Parathyroid adenoma (tissue), 2 donors: ENCODE measurements around the gene GTF2F2.

Experiments
- H2AFZ ChIP-seq: fragments of 300-600 bp; sonication (generic); one replicate; pipeline ENCODE4 v1.7.0; 2017; ENCODE audit warnings: antibody characterized with exemption, mild to moderate bottlenecking
- H3K27ac ChIP-seq: fragments of 300-600 bp; sonication (generic); one replicate; pipeline ENCODE4 v1.7.0; 2017
- H3K27me3 ChIP-seq: fragments of 300-600 bp; sonication (generic); one replicate; pipeline ENCODE4 v1.7.0; 2017; ENCODE audit warnings: low read length; ENCODE audit not compliant: control insufficient read depth, insufficient read depth
- H3K36me3 ChIP-seq: fragments of 300-600 bp; sonication (generic); one replicate; pipeline ENCODE4 v1.7.0; 2017; ENCODE audit warnings: low read length; ENCODE audit not compliant: control insufficient read depth, insufficient read depth
- H3K4me1 ChIP-seq: fragments of 300-600 bp; sonication (generic); one replicate; pipeline ENCODE4 v1.7.0; 2017; ENCODE audit warnings: control low read depth
- H3K4me2 ChIP-seq: fragments of 300-600 bp; sonication (generic); one replicate; pipeline ENCODE4 v1.7.0; 2017; ENCODE audit warnings: low read length
- H3K4me3 ChIP-seq: fragments of 300-600 bp; sonication (generic); one replicate; pipeline ENCODE4 v1.7.0; 2017; ENCODE audit warnings: low read depth, low read length
- H3K79me2 ChIP-seq: fragments of 300-600 bp; sonication (generic); one replicate; pipeline ENCODE4 v1.7.0; 2017; ENCODE audit warnings: control low read depth
- H3K9ac ChIP-seq: fragments of 300-600 bp; sonication (generic); one replicate; pipeline ENCODE4 v1.7.0; 2017; ENCODE audit warnings: mild to moderate bottlenecking
- H3K9me3 ChIP-seq: fragments of 300-600 bp; sonication (generic); one replicate; pipeline ENCODE4 v1.7.0; 2017; ENCODE audit warnings: low read length; ENCODE audit not compliant: control insufficient read depth
- CTCF ChIP-seq: fragments of 300-600 bp; sonication (generic); IDR thresholded peaks from one replicate; pipeline ENCODE4 v1.7.0; 2017; ENCODE audit warnings: antibody characterized with exemption, mild to moderate bottlenecking
- donor health status: primary hyperparathyroidism.

The GTF2F2 gene

GRCh38 chr13:45082964-45083363, 37.3 kb upstream of the GTF2F2 start:
- no peak overlapping the region for H3K9ac ChIP-seq
- H3K27ac ChIP-seq: no peak overlapping the region
- H3K79me2 ChIP-seq: no peaks in the 10 kb centered on the region
- H3K4me1 ChIP-seq: no peaks in the 10 kb centered on the region
- H3K9me3 ChIP-seq: no peaks in the 10 kb centered on the region
- H2AFZ ChIP-seq: no peak overlapping the region
- H3K4me2 ChIP-seq: no peak overlapping the region
- no peak for TF ChIP-seq CTCF
- H3K36me3 ChIP-seq: no peaks in the 10 kb centered on the region
- no peak overlapping the region for H3K4me3 ChIP-seq
- H3K27me3 ChIP-seq: no peaks in the 10 kb centered on the region

GRCh38 chr13:45084515-45084914, 35.8 kb upstream of the GTF2F2 start:
- Histone ChIP-seq H3K9me3 (no peaks in the 10 kb centered on the region), H3K9ac (no peak overlapping the region), H3K27me3 (no peaks in the 10 kb centered on the region), H2AFZ (no peak overlapping the region), H3K4me3 (no peak overlapping the region), H3K79me2 (no peaks in the 10 kb centered on the region), H3K27ac (no peak overlapping the region), H3K4me2 (no peak overlapping the region), H3K36me3 (no peaks in the 10 kb centered on the region), H3K4me1 (no peaks in the 10 kb centered on the region)
- TF ChIP-seq CTCF: no peak

GRCh38 chr13:45086484-45086883, 33.8 kb upstream of the GTF2F2 start:
- Histone ChIP-seq H3K36me3 (no peaks in the 10 kb centered on the region), H2AFZ (no peak overlapping the region), H3K27me3 (no peaks in the 10 kb centered on the region), H3K4me2 (no peak overlapping the region), H3K9me3 (no peaks in the 10 kb centered on the region), H3K27ac (no peak overlapping the region), H3K79me2 (no peaks in the 10 kb centered on the region), H3K4me1 (no peaks in the 10 kb centered on the region), H3K4me3 (no peak overlapping the region), H3K9ac (no peak overlapping the region)
- TF ChIP-seq CTCF: no peak

GRCh38 chr13:45092663-45093062, 27.6 kb upstream of the GTF2F2 start:
- H2AFZ ChIP-seq: no peak overlapping the region
- no peak overlapping the region for H3K27ac ChIP-seq
- no peak overlapping the region for H3K9ac ChIP-seq
- no peak for TF ChIP-seq CTCF
- no peaks in the 10 kb centered on the region for H3K4me1 ChIP-seq
- no peaks in the 10 kb centered on the region for H3K36me3 ChIP-seq
- H3K9me3 ChIP-seq: no peaks in the 10 kb centered on the region
- H3K4me2 ChIP-seq: no peak overlapping the region
- no peaks in the 10 kb centered on the region for H3K27me3 ChIP-seq
- H3K79me2 ChIP-seq: no peaks in the 10 kb centered on the region
- H3K4me3 ChIP-seq: no peak overlapping the region

- H3K79me2 ChIP-seq: no peaks in the 10 kb centered on the region
- TF ChIP-seq CTCF: no peak
- H3K27me3 ChIP-seq: no peaks in the 10 kb centered on the region
- H3K9ac ChIP-seq: no peak overlapping the region
- no peak overlapping the region for H3K4me2 ChIP-seq
- no peaks in the 10 kb centered on the region for H3K4me1 ChIP-seq
- no peak overlapping the region for H2AFZ ChIP-seq
- H3K36me3 ChIP-seq: no peaks in the 10 kb centered on the region
- no peaks in the 10 kb centered on the region for H3K9me3 ChIP-seq
- H3K27ac ChIP-seq: no peak overlapping the region
- no peak overlapping the region for H3K4me3 ChIP-seq
These were observed 19.6 kb upstream of the GTF2F2 start for GRCh38 chr13:45100573-45101262.
